Parathyroid adenoma (tissue), 2 donors: Measurements from ENCODE around the gene FBXO42.
"Not testable (repeated sequence)": the region's sequence is repeated elsewhere in the genome, so short reads cannot be mapped to it uniquely, and the experiment has no call there.

ENCODE experiments used
- H2AFZ ChIP-seq: fragments of 300-600 bp; sonication (generic); one replicate; pipeline ENCODE4 v1.7.0; 2017; ENCODE audit warnings: antibody characterized with exemption, mild to moderate bottlenecking
- H3K27ac ChIP-seq: fragments of 300-600 bp; sonication (generic); one replicate; pipeline ENCODE4 v1.7.0; 2017
- H3K27me3 ChIP-seq: fragments of 300-600 bp; sonication (generic); one replicate; pipeline ENCODE4 v1.7.0; 2017; ENCODE audit warnings: low read length; ENCODE audit not compliant: control insufficient read depth, insufficient read depth
- H3K36me3 ChIP-seq: fragments of 300-600 bp; sonication (generic); one replicate; pipeline ENCODE4 v1.7.0; 2017; ENCODE audit warnings: low read length; ENCODE audit not compliant: control insufficient read depth, insufficient read depth
- H3K4me1 ChIP-seq: fragments of 300-600 bp; sonication (generic); one replicate; pipeline ENCODE4 v1.7.0; 2017; ENCODE audit warnings: control low read depth
- H3K4me2 ChIP-seq: fragments of 300-600 bp; sonication (generic); one replicate; pipeline ENCODE4 v1.7.0; 2017; ENCODE audit warnings: low read length
- H3K4me3 ChIP-seq: fragments of 300-600 bp; sonication (generic); one replicate; pipeline ENCODE4 v1.7.0; 2017; ENCODE audit warnings: low read depth, low read length
- H3K79me2 ChIP-seq: fragments of 300-600 bp; sonication (generic); one replicate; pipeline ENCODE4 v1.7.0; 2017; ENCODE audit warnings: control low read depth
- H3K9ac ChIP-seq: fragments of 300-600 bp; sonication (generic); one replicate; pipeline ENCODE4 v1.7.0; 2017; ENCODE audit warnings: mild to moderate bottlenecking
- H3K9me3 ChIP-seq: fragments of 300-600 bp; sonication (generic); one replicate; pipeline ENCODE4 v1.7.0; 2017; ENCODE audit warnings: low read length; ENCODE audit not compliant: control insufficient read depth
- TF ChIP-seq, protein P1 (sequence below): fragments of 300-600 bp; sonication (generic); IDR thresholded peaks from one replicate; pipeline ENCODE4 v1.7.0; 2017; ENCODE audit warnings: antibody characterized with exemption, mild to moderate bottlenecking
- donor health status: primary hyperparathyroidism.

Gene FBXO42

GRCh38 chr1:16246961-16247360 lies 105.3 kb downstream of the FBXO42 start:
- Histone ChIP-seq H3K27ac (no peak overlapping the region), H3K9ac (no peak overlapping the region), H3K4me3 (no peak overlapping the region), H3K4me1 (peaks cover 7% of the 10 kb centered on the region), H2AFZ (no peak overlapping the region), H3K27me3 (no peaks in the 10 kb centered on the region), H3K36me3 (no peaks in the 10 kb centered on the region), H3K4me2 (no peak overlapping the region), H3K9me3 (no peaks in the 10 kb centered on the region), H3K79me2 (no peaks in the 10 kb centered on the region)
- TF ChIP-seq, protein P1, sequence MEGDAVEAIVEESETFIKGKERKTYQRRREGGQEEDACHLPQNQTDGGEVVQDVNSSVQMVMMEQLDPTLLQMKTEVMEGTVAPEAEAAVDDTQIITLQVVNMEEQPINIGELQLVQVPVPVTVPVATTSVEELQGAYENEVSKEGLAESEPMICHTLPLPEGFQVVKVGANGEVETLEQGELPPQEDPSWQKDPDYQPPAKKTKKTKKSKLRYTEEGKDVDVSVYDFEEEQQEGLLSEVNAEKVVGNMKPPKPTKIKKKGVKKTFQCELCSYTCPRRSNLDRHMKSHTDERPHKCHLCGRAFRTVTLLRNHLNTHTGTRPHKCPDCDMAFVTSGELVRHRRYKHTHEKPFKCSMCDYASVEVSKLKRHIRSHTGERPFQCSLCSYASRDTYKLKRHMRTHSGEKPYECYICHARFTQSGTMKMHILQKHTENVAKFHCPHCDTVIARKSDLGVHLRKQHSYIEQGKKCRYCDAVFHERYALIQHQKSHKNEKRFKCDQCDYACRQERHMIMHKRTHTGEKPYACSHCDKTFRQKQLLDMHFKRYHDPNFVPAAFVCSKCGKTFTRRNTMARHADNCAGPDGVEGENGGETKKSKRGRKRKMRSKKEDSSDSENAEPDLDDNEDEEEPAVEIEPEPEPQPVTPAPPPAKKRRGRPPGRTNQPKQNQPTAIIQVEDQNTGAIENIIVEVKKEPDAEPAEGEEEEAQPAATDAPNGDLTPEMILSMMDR, result no peak

DNA sequence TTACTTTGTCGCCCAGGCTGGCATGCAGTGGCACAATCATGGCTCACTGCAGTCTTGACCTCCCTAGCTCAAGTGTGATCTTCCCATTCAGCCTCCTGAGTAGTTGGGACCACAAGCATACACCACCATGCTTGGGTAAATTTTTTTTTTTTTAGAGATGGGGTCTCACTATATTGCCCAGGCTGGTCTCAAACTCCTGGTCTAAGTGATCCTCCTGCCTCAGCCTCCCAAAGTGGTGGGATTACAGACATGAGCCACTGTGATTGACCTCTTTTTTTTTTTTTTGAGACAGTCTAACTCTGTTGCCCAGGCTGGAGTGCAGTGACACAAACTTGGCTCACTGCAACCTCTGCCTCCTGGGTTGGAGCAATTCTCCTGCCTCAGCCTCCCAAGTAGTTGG lies 106.0 kb downstream of the FBXO42 start:
- not testable (repeated sequence) for H2AFZ ChIP-seq, H3K27me3 ChIP-seq, H3K9ac ChIP-seq, H3K4me3 ChIP-seq, H3K27ac ChIP-seq, H3K4me2 ChIP-seq, H3K4me1 ChIP-seq, H3K9me3 ChIP-seq, H3K79me2 ChIP-seq, H3K36me3 ChIP-seq

- Histone ChIP-seq H3K27me3 (no peaks in the 10 kb centered on the region), H3K4me3 (no peak overlapping the region), H3K4me1 (peaks cover 7% of the 10 kb centered on the region), H3K27ac (no peak overlapping the region), H3K9ac (no peak overlapping the region), H3K9me3 (no peaks in the 10 kb centered on the region), H3K79me2 (no peaks in the 10 kb centered on the region), H3K36me3 (no peaks in the 10 kb centered on the region), H3K4me2 (no peak overlapping the region), H2AFZ (no peak overlapping the region)
- TF ChIP-seq, protein P1, result no peak
Observed at GRCh38 chr1:16245476-16246196, 106.6 kb downstream of the FBXO42 start.

GRCh38 chr1:16244650-16245285 lies 107.5 kb downstream of the FBXO42 start:
- Histone ChIP-seq H3K4me3 (no peak overlapping the region), H3K27me3 (no peaks in the 10 kb centered on the region), H3K4me1 (peaks cover 7% of the 10 kb centered on the region), H3K79me2 (no peaks in the 10 kb centered on the region), H3K27ac (no peak overlapping the region), H3K36me3 (no peaks in the 10 kb centered on the region), H3K4me2 (no peak overlapping the region), H3K9ac (no peak overlapping the region), H3K9me3 (no peaks in the 10 kb centered on the region), H2AFZ (no peak overlapping the region)
- TF ChIP-seq, protein P1, result no peak

DNA sequence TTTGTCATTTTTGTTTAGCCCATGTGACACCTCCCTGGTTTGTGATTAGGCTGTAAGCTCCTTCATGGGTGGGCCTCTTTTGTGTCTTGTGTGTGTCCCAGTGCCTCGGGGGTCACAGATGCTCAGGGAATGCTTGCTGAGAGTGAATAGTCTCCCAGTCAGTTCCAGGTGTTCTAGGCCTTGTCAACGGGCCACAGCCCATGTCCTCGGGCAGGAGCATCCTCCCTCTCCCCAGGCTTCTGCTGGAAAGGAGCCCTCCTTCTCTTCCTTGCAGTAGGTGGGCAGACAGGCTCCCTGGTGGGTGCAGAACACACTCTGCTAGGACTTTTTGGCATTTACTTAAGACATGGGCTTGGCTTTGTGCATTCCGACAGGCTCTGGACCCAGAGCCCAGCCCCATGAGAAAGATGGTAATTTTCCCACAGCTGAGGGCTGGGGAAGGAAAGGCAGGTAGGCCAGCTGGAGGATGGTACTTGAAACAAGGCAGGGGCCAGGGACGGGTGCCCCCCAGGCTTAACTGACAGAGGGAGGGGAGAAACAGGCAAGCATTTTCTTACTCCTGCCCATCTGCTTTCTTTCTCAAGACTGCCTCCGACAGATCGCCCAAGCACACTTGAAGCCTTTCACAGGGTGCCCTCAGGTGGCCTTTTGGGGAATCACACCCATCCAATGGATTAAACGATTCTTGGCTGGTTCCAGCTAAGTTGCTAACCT lies 108.2 kb downstream of the FBXO42 start:
- H3K4me3 ChIP-seq, result no peak overlapping the region
- H3K9me3 ChIP-seq, result no peaks in the 10 kb centered on the region
- TF ChIP-seq, protein P1, result peak; percentile 71
- no peaks in the 10 kb centered on the region for H3K27me3 ChIP-seq
- no peak overlapping the region for H2AFZ ChIP-seq
- no peak overlapping the region for H3K9ac ChIP-seq
- no peak overlapping the region for H3K4me2 ChIP-seq
- no peaks in the 10 kb centered on the region for H3K79me2 ChIP-seq
- no peaks in the 10 kb centered on the region for H3K36me3 ChIP-seq
- H3K27ac ChIP-seq, result no peak overlapping the region
- peaks cover 6% of the 10 kb centered on the region for H3K4me1 ChIP-seq
